ENCODE results near the gene RAB11A. TPM values are rescaled to one million over a fixed set of nuclear protein-coding genes. Genes with fewer than 3 reads are reported as not detected.
"Not testable (repeated sequence)": the region's sequence is repeated elsewhere in the genome, so short reads cannot be mapped to it uniquely, and the experiment has no call there.

The RAB11A gene
- total RNA-seq, 2 donors from 2014 or later: 233 to 295 TPM

DNA sequence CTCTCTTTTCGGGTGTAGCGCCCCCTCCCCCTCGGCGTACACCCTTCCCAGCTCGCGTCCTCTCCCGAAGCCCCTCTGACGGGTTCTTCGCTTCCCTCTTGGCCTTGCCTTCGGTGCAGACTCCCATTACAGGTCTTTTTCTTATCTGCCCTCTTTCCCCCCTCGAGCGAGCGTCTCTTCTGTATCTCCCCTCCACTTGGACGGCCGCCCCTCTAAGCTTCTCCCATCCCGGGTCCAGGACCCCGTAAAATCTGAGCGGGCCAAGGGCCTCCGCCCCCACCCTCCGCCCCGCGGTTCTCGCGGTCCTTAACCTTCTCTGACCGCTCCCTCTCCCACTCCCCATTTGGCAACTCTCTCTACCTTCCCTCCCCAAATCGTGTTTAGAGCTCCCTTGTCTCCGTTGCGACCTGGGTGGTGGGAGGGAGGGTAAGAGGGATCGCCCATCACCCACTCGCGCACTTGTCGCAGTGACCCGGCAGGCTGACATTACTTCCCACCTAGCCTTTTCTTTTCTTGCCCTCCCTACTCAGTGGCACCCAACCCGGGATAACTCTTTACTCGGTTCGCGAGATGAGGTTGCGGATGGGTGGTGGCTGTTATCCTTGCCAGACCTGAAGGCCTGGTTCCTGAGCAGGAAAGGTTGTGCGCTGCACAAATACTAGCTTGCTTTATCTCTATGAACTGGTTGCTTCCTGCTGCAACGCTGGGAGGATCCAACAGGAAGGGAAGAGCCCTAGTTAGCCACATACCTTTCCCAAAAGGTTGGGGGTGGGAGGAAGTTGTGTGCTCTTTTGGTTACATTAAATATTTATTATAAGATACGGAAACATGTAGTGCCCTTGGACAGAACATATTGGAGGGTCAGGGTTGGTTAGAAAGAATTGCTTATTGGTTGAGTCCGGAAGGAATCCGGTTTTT is 922 bp downstream of the RAB11A start:
- H3K4me3 Mint-ChIP-seq: peak overlapping the region; percentile 100
- Histone ChIP-seq H3K4me3 (ENCODE audit: low read length) (peak overlapping the region; percentile 97), H3K36me3 (ENCODE audit: control insufficient read depth, insufficient read depth, low read length) (peaks cover under 1% of the 10 kb centered on the region), H3K9me3 (ENCODE audit: control insufficient read depth, low read length) (no peaks in the 10 kb centered on the region), H3K27ac (ENCODE audit: low read depth, low read length) (peak overlapping the region; percentile 80), H3K27me3 (ENCODE audit: control insufficient read depth, insufficient read depth, low read length, poor library complexity, severe bottlenecking) (no peaks in the 10 kb centered on the region), H3K4me1 (ENCODE audit: control insufficient read depth, insufficient read depth, low read length) (no peaks in the 10 kb centered on the region), H3K9ac (ENCODE audit: extremely low read depth, low read length, poor library complexity, severe bottlenecking) (peak overlapping the region; percentile 87)
- peaks cover 6% of the 10 kb centered on the region for H3K36me3 Mint-ChIP-seq (ENCODE audit: low read depth)
- H3K9me3 Mint-ChIP-seq: no peaks in the 10 kb centered on the region
- H3K27ac Mint-ChIP-seq: peak overlapping the region; percentile 99
- WGBS, 2 experiments (ENCODE audit: insufficient coverage in 1 of 2, insufficient read length in 1 of 2): 0 to 1% methylated on average over 18 to 39 of the region's 43 CpGs
- H3K4me1 Mint-ChIP-seq: peaks cover 7% of the 10 kb centered on the region
- no peaks in the 10 kb centered on the region for H3K27me3 Mint-ChIP-seq (ENCODE audit: insufficient read depth)
- peak; percentile 77 for DNase-seq
- TF ChIP-seq, protein P1, sequence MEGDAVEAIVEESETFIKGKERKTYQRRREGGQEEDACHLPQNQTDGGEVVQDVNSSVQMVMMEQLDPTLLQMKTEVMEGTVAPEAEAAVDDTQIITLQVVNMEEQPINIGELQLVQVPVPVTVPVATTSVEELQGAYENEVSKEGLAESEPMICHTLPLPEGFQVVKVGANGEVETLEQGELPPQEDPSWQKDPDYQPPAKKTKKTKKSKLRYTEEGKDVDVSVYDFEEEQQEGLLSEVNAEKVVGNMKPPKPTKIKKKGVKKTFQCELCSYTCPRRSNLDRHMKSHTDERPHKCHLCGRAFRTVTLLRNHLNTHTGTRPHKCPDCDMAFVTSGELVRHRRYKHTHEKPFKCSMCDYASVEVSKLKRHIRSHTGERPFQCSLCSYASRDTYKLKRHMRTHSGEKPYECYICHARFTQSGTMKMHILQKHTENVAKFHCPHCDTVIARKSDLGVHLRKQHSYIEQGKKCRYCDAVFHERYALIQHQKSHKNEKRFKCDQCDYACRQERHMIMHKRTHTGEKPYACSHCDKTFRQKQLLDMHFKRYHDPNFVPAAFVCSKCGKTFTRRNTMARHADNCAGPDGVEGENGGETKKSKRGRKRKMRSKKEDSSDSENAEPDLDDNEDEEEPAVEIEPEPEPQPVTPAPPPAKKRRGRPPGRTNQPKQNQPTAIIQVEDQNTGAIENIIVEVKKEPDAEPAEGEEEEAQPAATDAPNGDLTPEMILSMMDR (conservative IDR thresholded peaks at IDR 0.05): peak; percentile 2

- H3K9ac ChIP-seq (ENCODE audit: extremely low read depth, low read length, poor library complexity, severe bottlenecking): peak overlapping the region; percentile 87
- peak overlapping the region; percentile 99 for H3K27ac Mint-ChIP-seq
- DNase-seq: no peak
- peaks cover 5% of the 10 kb centered on the region for H3K36me3 ChIP-seq (ENCODE audit: control insufficient read depth, insufficient read depth, low read length)
- H3K4me3 ChIP-seq (ENCODE audit: low read length): peak overlapping the region; percentile 97
- H3K4me1 ChIP-seq (ENCODE audit: control insufficient read depth, insufficient read depth, low read length): no peaks in the 10 kb centered on the region
- peaks cover 11% of the 10 kb centered on the region for H3K36me3 Mint-ChIP-seq (ENCODE audit: low read depth)
- no peaks in the 10 kb centered on the region for H3K9me3 Mint-ChIP-seq
- no peaks in the 10 kb centered on the region for H3K27me3 Mint-ChIP-seq (ENCODE audit: insufficient read depth)
- H3K9me3 ChIP-seq (ENCODE audit: control insufficient read depth, low read length): no peaks in the 10 kb centered on the region
- H3K27me3 ChIP-seq (ENCODE audit: control insufficient read depth, insufficient read depth, low read length, poor library complexity, severe bottlenecking): no peaks in the 10 kb centered on the region
- H3K4me3 Mint-ChIP-seq: peak overlapping the region; percentile 100
- H3K27ac ChIP-seq (ENCODE audit: low read depth, low read length): no peak overlapping the region
- TF ChIP-seq, protein P1 (conservative IDR thresholded peaks at IDR 0.05): no peak
- peaks cover 7% of the 10 kb centered on the region for H3K4me1 Mint-ChIP-seq
- 42 to 45% methylated on average over 2 of the region's 2 CpGs for WGBS, 2 experiments (ENCODE audit: insufficient coverage in 1 of 2, insufficient read length in 1 of 2)
These were observed 1.7 kb downstream of the RAB11A start for GRCh38 chr15:65870889-65871533.

GRCh38 chr15:65871886-65872285 is 2.6 kb downstream of the RAB11A start:
- not testable (repeated sequence) for H3K4me3 Mint-ChIP-seq; DNase-seq; H3K27ac Mint-ChIP-seq; H3K4me1 Mint-ChIP-seq; H3K27me3 Mint-ChIP-seq (ENCODE audit: insufficient read depth); H3K4me1 ChIP-seq (ENCODE audit: control insufficient read depth, insufficient read depth, low read length); H3K9ac ChIP-seq (ENCODE audit: extremely low read depth, low read length, poor library complexity, severe bottlenecking); H3K9me3 ChIP-seq (ENCODE audit: control insufficient read depth, low read length); H3K9me3 Mint-ChIP-seq; H3K27me3 ChIP-seq (ENCODE audit: control insufficient read depth, insufficient read depth, low read length, poor library complexity, severe bottlenecking); H3K27ac ChIP-seq (ENCODE audit: low read depth, low read length)
- H3K36me3 Mint-ChIP-seq (ENCODE audit: low read depth): peaks cover 13% of the 10 kb centered on the region
- peak overlapping the region; percentile 97 for H3K4me3 ChIP-seq (ENCODE audit: low read length)
- peaks cover 11% of the 10 kb centered on the region for H3K36me3 ChIP-seq (ENCODE audit: control insufficient read depth, insufficient read depth, low read length)
- 93 to 100% methylated on average over 2 to 9 of the region's 9 CpGs for WGBS, 2 experiments (ENCODE audit: insufficient coverage in 1 of 2, insufficient read length in 1 of 2)

DNA sequence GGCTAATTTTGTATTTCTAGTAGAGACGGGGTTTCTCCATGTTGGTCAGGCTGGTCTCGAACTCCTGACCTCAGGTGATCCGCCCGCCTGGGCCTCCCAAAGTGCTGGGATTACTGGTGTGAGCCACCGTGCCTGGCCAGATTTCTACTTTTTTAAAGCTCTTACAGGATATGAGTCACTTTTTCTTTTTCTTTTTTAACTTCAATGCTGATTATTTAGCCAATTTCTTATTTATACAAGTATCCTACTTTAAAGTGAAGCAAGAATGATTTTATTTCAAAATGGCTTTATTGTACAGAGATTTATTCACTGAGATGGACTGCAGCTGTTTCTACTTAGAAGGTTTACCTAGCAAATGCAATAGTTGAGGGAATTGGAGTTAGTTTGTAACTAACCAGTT is 3.3 kb downstream of the RAB11A start:
- not testable (repeated sequence) for DNase-seq; H3K9ac ChIP-seq (ENCODE audit: extremely low read depth, low read length, poor library complexity, severe bottlenecking); H3K4me3 Mint-ChIP-seq; H3K27me3 ChIP-seq (ENCODE audit: control insufficient read depth, insufficient read depth, low read length, poor library complexity, severe bottlenecking); H3K27ac ChIP-seq (ENCODE audit: low read depth, low read length); H3K27ac Mint-ChIP-seq; H3K4me3 ChIP-seq (ENCODE audit: low read length); H3K4me1 Mint-ChIP-seq; H3K4me1 ChIP-seq (ENCODE audit: control insufficient read depth, insufficient read depth, low read length); H3K9me3 ChIP-seq (ENCODE audit: control insufficient read depth, low read length); H3K27me3 Mint-ChIP-seq (ENCODE audit: insufficient read depth); H3K9me3 Mint-ChIP-seq
- 94 to 96% methylated on average over 4 to 5 of the region's 5 CpGs for WGBS, 2 experiments (ENCODE audit: insufficient coverage in 1 of 2, insufficient read length in 1 of 2)
- H3K36me3 ChIP-seq (ENCODE audit: control insufficient read depth, insufficient read depth, low read length): peaks cover 18% of the 10 kb centered on the region
- peaks cover 18% of the 10 kb centered on the region for H3K36me3 Mint-ChIP-seq (ENCODE audit: low read depth)

All from endodermal cell (in vitro differentiated cells).